Epithelial cell of alveolus of lung (primary cell): ENCODE results near the gene SMPD1. TPM values are rescaled to one million over a fixed set of nuclear protein-coding genes. Genes with fewer than 3 reads are reported as not detected.

Experiments
- total RNA-seq: library from RNA; depleted of rRNA; stranded (reverse); fragments of >200 nt; gene quantifications from 2 replicates; pipeline ENCODE4 v1.2.1, GENCODE V29; 2015

Gene SMPD1
- total RNA-seq = 59.0 and 71.1 TPM in 2 replicates

GRCh38 chr11:6389905-6390717 lies at the start of gene SMPD1:
SMPD1 (plus strand) TSS chr11:6390474; CDS start chr11:6390599, 125 bp downstream.

GRCh38 chr11:6419009-6419631 lies 28.8 kb downstream of the SMPD1 start, which contains the start of gene APBB1:
APBB1 (minus strand) TSS chr11:6419094; CDS start chr11:6411347, 7,747 bp downstream.

GRCh38 chr11:6440906-6441358 lies 50.7 kb downstream of the SMPD1 start, which contains the start of gene HPX:
HPX (minus strand) TSS chr11:6440987; CDS start chr11:6440963, 24 bp downstream.

Other genes with a start within 250 kb of the SMPD1 start
- gene OR52B2, start 220.1 kb upstream of the SMPD1 start, total RNA-seq = not detected in 2 replicates
- not detected in 2 replicates for gene OR52W1, start 191.2 kb upstream of the SMPD1 start, total RNA-seq
- gene C11orf42, start 184.9 kb upstream of the SMPD1 start, total RNA-seq = not detected in 2 replicates
- 21.1 and 25.6 TPM in 2 replicates for gene FHIP1B, start 155.8 kb upstream of the SMPD1 start, total RNA-seq
- 0.16 TPM in 1 of 2 replicates, not detected in the other for gene CNGA4, start 151.4 kb upstream of the SMPD1 start, total RNA-seq
- not detected in 2 replicates for gene CCKBR, start 130.6 kb upstream of the SMPD1 start, total RNA-seq
- gene CAVIN3, start 70.0 kb upstream of the SMPD1 start, total RNA-seq = 114 and 694 TPM in 2 replicates
- 41.0 and 41.1 TPM in 2 replicates for gene APBB1, start 28.6 kb downstream of the SMPD1 start, total RNA-seq
- 1.4 TPM in 1 of 2 replicates, not detected in the other for gene HPX, start 50.5 kb downstream of the SMPD1 start, total RNA-seq
- 12.8 and 14.2 TPM in 2 replicates for gene TRIM3, start 83.5 kb downstream of the SMPD1 start, total RNA-seq
- 53.4 and 79.7 TPM in 2 replicates for gene ARFIP2, start 90.9 kb downstream of the SMPD1 start, total RNA-seq
- gene TIMM10B, start 91.0 kb downstream of the SMPD1 start, total RNA-seq = 26.2 and 47.2 TPM in 2 replicates
- 1.3 and 6.2 TPM in 2 replicates for gene DNHD1, start 106.8 kb downstream of the SMPD1 start, total RNA-seq
- gene RRP8, start 213.1 kb downstream of the SMPD1 start, total RNA-seq = 8.0 and 11.9 TPM in 2 replicates
- gene ILK, start 213.3 kb downstream of the SMPD1 start, total RNA-seq = 110 and 219 TPM in 2 replicates
- 51.3 and 97.2 TPM in 2 replicates for gene TAF10, start 221.7 kb downstream of the SMPD1 start, total RNA-seq
- gene TPP1, start 228.9 kb downstream of the SMPD1 start, total RNA-seq = 33.9 and 86.9 TPM in 2 replicates